ENCODE results near the gene SRCIN1. TPM values are rescaled to one million over a fixed set of nuclear protein-coding genes. Genes with fewer than 3 reads are reported as not detected.
"Not testable (repeated sequence)": the region's sequence is repeated elsewhere in the genome, so short reads cannot be mapped to it uniquely, and the experiment has no call there.

Gene SRCIN1
- total RNA-seq, 3 donors from 2014 or later = 2.3 to 7.0 (median 2.5) TPM

DNA sequence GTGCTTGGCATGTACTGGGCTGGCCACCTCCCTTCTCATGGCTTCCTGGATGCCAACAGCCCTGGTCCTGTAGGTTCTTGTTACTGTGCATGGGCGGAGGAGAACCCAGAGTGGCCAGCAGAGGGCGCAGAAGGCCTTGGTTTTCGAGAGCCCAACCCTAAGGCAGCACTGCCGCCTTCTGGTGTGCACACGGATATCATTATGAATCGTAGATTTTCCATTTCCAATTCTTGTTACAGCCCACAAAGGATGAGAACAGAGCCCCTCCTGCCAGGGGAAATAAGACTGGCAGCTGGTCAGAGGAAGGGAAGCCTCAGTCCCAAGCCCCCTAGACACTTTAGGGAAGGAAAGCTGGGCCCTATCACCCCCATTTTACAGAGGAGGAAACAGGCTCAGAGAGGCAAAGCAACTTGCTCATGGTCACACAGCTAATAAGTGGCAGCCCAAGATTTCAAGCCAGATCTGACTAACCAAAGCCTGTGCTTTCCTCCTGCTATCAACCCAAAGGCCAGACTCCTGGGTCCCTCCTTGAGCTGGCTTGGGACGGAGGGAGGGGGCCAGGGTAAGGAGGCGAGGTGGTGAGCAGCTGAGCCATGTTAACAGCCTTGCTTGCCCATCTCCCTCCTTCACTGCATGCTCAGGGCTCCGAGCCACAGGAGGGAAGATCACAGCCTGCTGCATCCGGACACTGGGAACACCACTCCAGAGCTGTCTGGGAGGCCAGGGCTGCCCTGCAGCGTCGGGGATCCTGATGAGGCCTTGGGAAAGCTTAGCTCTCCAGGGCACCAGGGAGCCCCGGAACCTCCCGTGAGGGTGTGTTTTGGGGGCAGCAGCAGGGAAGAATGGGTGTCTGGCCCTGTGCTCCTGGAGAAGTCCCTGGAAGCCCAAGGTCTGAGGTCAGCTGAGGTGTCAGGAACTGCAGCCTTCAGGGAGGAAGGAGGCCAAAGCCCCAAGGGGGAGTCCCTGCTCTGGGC is 113.4 kb downstream of the SRCIN1 start:
- ATAC-seq (peak; percentile 92), DNase-seq (peak; percentile 91 to 98 (median 96))
- intact Hi-C loops (cut with DNase I, micrococcal nuclease) = loop anchor here in 1 of 2 donors (10.0 kb wide), 1 partner anchor 172 kb away; no protein-coding TSS in a partner anchor
- H3K9me3 ChIP-seq; H3K4me3 ChIP-seq; H3K36me3 ChIP-seq (ENCODE audit: low read depth); H3K4me1 ChIP-seq (ENCODE audit: low read depth): not testable (repeated sequence)
- TF ChIP-seq, protein P1, sequence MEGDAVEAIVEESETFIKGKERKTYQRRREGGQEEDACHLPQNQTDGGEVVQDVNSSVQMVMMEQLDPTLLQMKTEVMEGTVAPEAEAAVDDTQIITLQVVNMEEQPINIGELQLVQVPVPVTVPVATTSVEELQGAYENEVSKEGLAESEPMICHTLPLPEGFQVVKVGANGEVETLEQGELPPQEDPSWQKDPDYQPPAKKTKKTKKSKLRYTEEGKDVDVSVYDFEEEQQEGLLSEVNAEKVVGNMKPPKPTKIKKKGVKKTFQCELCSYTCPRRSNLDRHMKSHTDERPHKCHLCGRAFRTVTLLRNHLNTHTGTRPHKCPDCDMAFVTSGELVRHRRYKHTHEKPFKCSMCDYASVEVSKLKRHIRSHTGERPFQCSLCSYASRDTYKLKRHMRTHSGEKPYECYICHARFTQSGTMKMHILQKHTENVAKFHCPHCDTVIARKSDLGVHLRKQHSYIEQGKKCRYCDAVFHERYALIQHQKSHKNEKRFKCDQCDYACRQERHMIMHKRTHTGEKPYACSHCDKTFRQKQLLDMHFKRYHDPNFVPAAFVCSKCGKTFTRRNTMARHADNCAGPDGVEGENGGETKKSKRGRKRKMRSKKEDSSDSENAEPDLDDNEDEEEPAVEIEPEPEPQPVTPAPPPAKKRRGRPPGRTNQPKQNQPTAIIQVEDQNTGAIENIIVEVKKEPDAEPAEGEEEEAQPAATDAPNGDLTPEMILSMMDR (IDR thresholded peaks at IDR 0.05) = peak; percentile 31

DNA sequence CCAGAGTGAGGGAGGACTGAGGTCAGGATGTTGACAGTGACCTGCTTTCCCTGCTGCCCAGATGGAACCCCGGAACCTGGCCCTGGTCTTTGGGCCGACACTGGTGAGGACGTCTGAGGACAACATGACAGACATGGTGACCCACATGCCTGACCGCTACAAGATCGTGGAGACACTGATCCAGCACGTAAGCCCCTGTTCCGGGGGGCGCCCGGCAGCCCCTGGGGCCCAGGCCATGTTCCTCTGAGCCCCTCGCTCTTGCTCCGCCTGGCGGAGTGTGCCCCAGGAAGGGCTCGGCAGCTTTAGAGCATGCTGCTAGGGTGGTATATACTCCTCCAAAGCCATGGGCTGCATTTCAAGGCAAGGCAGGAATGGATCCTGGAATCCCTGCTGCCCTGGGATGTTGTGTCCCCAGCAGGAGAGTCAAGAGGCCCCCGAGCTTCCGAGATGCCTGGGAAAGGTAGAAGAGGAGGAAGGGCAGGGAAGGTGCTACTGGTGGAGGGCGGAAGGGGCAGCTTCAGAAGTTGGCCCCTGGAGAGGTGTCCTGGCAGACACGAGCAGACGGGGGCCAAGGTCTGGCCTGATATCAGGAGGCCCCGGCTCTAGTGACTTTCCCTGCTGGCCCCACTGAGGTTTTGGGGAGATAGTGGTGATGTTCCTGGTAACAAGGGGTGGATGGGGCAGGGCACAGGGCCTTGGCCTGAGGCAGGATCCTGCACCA is 114.2 kb downstream of the SRCIN1 start:
- DNase-seq; H3K9me3 ChIP-seq; H3K4me3 ChIP-seq; H3K36me3 ChIP-seq (ENCODE audit: low read depth); ATAC-seq; H3K4me1 ChIP-seq (ENCODE audit: low read depth): not testable (repeated sequence)
- intact Hi-C loops (cut with DNase I, micrococcal nuclease) = loop anchor here in 1 of 2 donors (10.0 kb wide), 1 partner anchor 173 kb away; no protein-coding TSS in a partner anchor

DNA sequence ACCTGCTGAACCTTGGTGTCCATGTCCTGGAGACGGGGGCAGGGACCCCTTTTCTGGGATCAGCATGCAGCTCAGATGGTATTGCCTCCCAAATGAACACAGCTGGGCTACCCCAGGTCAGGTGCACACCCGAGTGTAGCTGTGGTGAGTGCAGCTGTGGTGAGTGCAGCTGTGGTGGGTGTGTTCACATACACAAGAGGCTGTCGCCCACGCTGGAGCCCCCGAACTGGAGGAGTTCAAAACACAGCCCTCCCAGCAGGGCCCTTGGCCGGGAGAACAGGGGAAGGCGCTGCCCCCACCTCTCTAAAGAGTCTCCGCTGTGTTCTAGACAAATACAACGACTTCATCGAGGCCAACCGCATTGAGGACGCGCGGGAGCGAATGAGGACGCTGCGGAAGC is 116.0 kb downstream of the SRCIN1 start:
- not testable (repeated sequence) for ATAC-seq; H3K4me1 ChIP-seq (ENCODE audit: low read depth); H3K36me3 ChIP-seq (ENCODE audit: low read depth); H3K9me3 ChIP-seq; H3K4me3 ChIP-seq; DNase-seq
- intact Hi-C loops (cut with DNase I, micrococcal nuclease) = loop anchor here (10.0 kb wide), 2 partner anchors 65 to 175 kb away; partner anchors contain the start of gene ARHGAP23 (in 1 of the 2)

DNA sequence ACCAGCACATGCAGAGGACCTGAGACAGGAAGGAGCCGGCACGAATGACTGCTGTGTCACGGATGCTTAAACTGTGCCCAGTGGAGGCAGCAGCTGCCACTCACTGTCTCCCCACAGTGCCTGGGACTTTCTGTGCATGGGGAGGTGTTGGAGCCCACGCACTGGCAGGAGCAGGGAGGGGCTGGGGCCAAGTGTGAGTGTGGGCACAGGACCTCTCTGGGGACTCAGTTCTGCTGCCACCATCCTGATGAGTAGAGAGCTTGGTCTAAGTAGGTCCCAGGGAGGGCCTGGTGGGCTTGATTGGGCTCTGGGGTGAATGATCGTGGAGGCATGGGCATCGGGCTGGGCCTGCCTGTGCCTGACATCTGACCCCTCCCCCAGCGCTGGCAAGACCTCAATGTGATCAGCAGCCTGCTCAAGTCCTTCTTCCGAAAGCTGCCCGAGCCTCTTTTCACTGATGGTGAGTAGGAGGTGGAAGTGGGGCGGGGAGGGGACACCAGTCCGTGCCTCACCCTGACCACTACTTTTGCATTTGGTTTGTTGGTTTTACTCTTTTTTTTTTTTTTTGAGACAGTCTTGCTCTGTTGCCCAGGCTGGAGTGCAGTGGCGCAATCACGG is 120.0 kb downstream of the SRCIN1 start:
- ATAC-seq; H3K36me3 ChIP-seq (ENCODE audit: low read depth); DNase-seq; H3K4me3 ChIP-seq; H3K9me3 ChIP-seq; H3K4me1 ChIP-seq (ENCODE audit: low read depth): not testable (repeated sequence)
- intact Hi-C loops (cut with DNase I, micrococcal nuclease) = loop anchor here in 1 of 2 donors (10.0 kb wide), 1 partner anchor 61 kb away; the partner anchor contains the start of gene ARHGAP23

DNA sequence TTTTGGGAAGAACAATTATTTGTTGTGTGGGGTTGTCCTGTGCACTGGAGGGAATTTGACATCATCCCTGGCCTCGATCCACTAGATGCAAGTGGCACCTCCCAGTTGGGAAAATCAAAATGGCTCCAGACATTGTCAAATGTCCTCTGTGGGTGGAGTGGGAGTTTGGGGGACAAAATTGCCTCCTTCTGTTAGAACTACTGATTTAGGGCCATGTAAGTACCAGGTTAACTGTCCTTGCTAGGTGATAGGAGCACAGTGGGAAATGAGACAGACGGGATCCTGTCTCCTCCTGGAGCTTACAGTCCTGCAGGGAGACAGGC is 120.6 kb downstream of the SRCIN1 start:
- intact Hi-C loops (cut with DNase I, micrococcal nuclease) = loop anchor here in 1 of 2 donors (10.0 kb wide), 1 partner anchor 60 kb away; the partner anchor contains the start of gene ARHGAP23

DNA sequence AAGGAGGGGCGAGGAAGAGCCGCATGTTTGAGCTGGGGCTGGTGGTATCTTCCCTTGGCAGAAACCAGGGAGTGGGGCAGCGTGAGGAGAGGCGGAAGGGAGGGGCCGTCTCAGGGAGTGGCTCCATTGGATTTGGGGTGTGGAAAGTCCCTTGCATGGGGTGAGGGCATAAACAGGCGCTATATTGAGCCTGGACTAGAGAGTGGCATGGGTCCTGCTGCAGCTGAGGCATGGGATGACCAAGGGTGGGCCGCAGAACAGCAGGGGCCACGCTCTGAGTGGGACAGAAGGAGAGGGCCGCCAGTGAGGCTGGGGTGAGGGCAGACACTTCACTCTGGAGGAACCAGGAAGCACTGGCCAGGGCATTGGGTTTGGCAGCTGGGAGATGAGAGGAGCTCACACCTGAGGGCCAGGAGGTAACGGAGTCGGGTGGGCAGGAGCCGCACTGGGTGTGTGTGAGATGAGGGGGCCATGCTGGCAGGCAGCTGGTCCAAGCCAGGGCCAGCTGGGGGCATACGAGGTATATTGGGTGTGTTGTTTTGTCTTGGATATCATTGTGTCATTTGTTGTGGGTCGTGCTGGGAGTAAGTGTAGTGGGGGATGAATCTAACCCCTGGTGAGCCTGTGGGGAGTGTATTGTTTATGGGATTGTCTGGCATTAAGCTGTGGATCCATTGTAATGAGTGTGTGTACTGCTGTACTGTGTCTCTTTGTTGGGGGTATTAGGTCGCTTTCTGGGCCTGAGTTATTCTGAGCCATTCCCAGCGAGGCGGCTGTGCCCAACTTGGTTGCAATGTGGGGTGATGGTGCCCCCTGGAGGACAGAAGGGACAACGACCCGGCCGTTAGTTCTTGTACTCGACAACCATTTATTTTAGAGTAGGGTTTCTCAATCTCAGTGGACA is 121.3 kb downstream of the SRCIN1 start:
- not testable (repeated sequence) for H3K9me3 ChIP-seq; H3K4me3 ChIP-seq; H3K36me3 ChIP-seq (ENCODE audit: low read depth); H3K4me1 ChIP-seq (ENCODE audit: low read depth)
- peak; percentile 75 for ATAC-seq
- TF ChIP-seq, protein P1 (IDR thresholded peaks at IDR 0.05) = peak; percentile 48
- intact Hi-C loops (cut with DNase I, micrococcal nuclease) = loop anchor here in 1 of 2 donors (10.0 kb wide), 1 partner anchor 60 kb away; the partner anchor contains the start of gene ARHGAP23
- DNase-seq = peak; percentile 64 to 76 (median 69)

More for the DNA sequence above, 120.6 kb downstream of the SRCIN1 start:
- Histone ChIP-seq H3K36me3 (ENCODE audit: low read depth) (no peaks in the 10 kb centered on the region), H3K4me1 (ENCODE audit: low read depth) (no peaks in the 10 kb centered on the region), H3K9me3 (no peaks in the 10 kb centered on the region), H3K4me3 (no peak overlapping the region)
- DNase-seq (no peak), ATAC-seq (no peak)
- TF ChIP-seq, protein P1 (IDR thresholded peaks at IDR 0.05) = no peak

DNA sequence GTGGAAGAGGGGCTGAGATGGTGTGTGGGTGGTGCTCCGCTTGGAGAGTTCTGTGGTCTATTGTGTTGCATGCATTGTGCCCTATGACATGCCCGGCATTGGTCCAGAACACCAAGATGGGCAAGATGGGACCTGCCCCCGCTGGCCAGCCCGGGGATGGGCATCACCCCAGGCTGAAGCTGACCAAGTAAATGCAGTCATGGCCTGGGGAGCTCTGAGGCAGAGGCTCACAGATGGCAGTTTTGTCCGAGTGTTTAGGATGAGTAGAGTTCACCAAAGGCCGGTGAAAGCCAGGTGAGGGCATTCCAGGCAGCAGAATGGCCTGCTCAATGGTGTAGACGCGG is 123.1 kb downstream of the SRCIN1 start:
- DNase-seq; H3K4me3 ChIP-seq; ATAC-seq; H3K36me3 ChIP-seq (ENCODE audit: low read depth); H3K9me3 ChIP-seq; H3K4me1 ChIP-seq (ENCODE audit: low read depth): not testable (repeated sequence)
- intact Hi-C loops (cut with DNase I, micrococcal nuclease) = loop anchor here in 1 of 2 donors (10.0 kb wide), 1 partner anchor 58 kb away; the partner anchor contains the start of gene ARHGAP23

DNA sequence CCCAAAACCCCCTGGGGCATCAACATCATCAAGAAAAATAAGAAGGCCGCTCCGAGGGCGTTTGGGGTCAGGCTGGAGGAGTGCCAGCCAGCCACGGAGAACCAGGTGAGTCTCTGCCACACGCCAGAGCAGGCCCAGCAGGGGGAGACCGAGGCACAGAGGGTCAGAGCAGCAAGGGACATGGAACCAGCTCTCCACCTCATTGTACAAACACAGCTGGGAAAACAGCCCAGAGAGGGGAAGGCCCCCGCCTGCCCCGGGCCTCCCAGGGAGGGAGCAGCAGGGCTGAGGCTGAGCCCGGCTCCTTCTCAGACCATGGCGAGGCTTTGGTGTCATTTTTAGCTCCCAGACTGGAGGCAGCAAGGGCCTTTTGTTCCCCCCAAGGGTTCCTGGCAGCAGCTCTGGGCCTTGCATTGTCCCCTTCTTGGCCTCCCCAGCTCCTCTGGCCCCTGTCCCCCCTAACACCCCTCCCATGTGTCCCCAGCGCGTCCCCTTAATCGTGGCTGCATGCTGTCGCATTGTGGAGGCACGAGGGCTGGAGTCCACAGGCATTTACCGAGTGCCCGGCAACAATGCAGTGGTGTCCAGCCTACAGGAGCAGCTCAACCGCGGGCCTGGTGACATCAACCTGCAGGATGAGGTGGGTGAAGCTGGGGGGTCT is 123.6 kb downstream of the SRCIN1 start:
- intact Hi-C loops (cut with DNase I, micrococcal nuclease) = loop anchor here in 1 of 2 donors (10.0 kb wide), 1 partner anchor 57 kb away; the partner anchor contains the start of gene ARHGAP23
- not testable (repeated sequence) for DNase-seq; H3K36me3 ChIP-seq (ENCODE audit: low read depth); ATAC-seq; H3K4me1 ChIP-seq (ENCODE audit: low read depth); H3K4me3 ChIP-seq; H3K9me3 ChIP-seq
